Mesenchymal stem cell (in vitro differentiated cells and primary cell): ENCODE data around the gene DOC2B.
"Not testable (repeated sequence)": the region's sequence is repeated elsewhere in the genome, so short reads cannot be mapped to it uniquely, and the experiment has no call there.

Source experiments
- DNase-seq: peaks from one replicate; pipeline ENCODE4 v3.0.0-alpha.2; 2013
- H2AFZ ChIP-seq: one replicate; pipeline ENCODE4 v1.6.1; 2013; ENCODE audit warnings: low read depth, mild to moderate bottlenecking, control low read depth, inconsistent platforms, low read length, moderate library complexity
- H2AK5ac ChIP-seq: 2 replicates; pipeline ENCODE4 v1.6.1; 2013; ENCODE audit warnings: low read length, moderate library complexity, mild to moderate bottlenecking, inconsistent platforms; ENCODE audit not compliant: severe bottlenecking
- H2BK120ac ChIP-seq: one replicate; pipeline ENCODE4 v1.6.1; 2013; ENCODE audit warnings: low read depth, mild to moderate bottlenecking, inconsistent platforms, low read length, moderate library complexity
- H2BK12ac ChIP-seq, 2 experiments: one replicate each; pipeline ENCODE4 v1.6.1; 2013; ENCODE audit warnings: inconsistent platforms in 2 of 2, low read length in 2 of 2, mild to moderate bottlenecking in 2 of 2, moderate library complexity in 2 of 2, control low read depth in 1 of 2
- H2BK15ac ChIP-seq: one replicate; pipeline ENCODE4 v1.6.1; 2013; ENCODE audit warnings: mild to moderate bottlenecking, low read depth, inconsistent platforms; ENCODE audit not compliant: poor library complexity, severe bottlenecking
- H2BK5ac ChIP-seq: 2 replicates; pipeline ENCODE4 v1.6.1; 2013; ENCODE audit warnings: low read depth, mild to moderate bottlenecking, low read length, control low read depth, inconsistent platforms; ENCODE audit not compliant: poor library complexity, severe bottlenecking
- H3K14ac ChIP-seq, 2 experiments: one replicate each; pipeline ENCODE4 v1.6.1; 2013; ENCODE audit warnings: inconsistent platforms in 2 of 2, low read length in 2 of 2, control low read depth in 1 of 2, mild to moderate bottlenecking in 1 of 2, moderate library complexity in 1 of 2
- H3K18ac ChIP-seq, 2 experiments: one replicate each; pipeline ENCODE4 v1.6.1; 2013; ENCODE audit warnings: inconsistent platforms in 2 of 2, low read length in 2 of 2, control low read depth in 1 of 2, low read depth in 1 of 2, mild to moderate bottlenecking in 1 of 2
- H3K23ac ChIP-seq, 2 experiments: one replicate each; pipeline ENCODE4 v1.6.1; 2013; ENCODE audit warnings: inconsistent platforms in 2 of 2, low read length in 2 of 2, mild to moderate bottlenecking in 2 of 2, moderate library complexity in 2 of 2, control low read depth in 1 of 2
- H3K27ac ChIP-seq: 2 replicates; pipeline ENCODE4 v1.5.1; 2013; ENCODE audit warnings: mild to moderate bottlenecking, moderate library complexity, low read length, control low read depth, inconsistent platforms; ENCODE audit not compliant: poor library complexity, severe bottlenecking
- H3K27me3 ChIP-seq, 2 experiments: 2 replicates each; pipeline versions ENCODE4 v1.6.1 to v1.7.0; 2013; ENCODE audit warnings: low read length in 2 of 2, mild to moderate bottlenecking in 2 of 2, moderate library complexity in 2 of 2, control low read depth in 1 of 2, inconsistent platforms in 1 of 2; ENCODE audit not compliant: control insufficient read depth in 1 of 2, insufficient read depth in 1 of 2
- H3K36me3 ChIP-seq, 2 experiments: 2 replicates each; pipeline versions ENCODE4 v1.6.1 to v1.7.0; 2013; ENCODE audit warnings: low read length in 2 of 2, control low read depth in 1 of 2, inconsistent platforms in 1 of 2, low read depth in 1 of 2, mild to moderate bottlenecking in 1 of 2; ENCODE audit not compliant: insufficient read depth in 2 of 2, control insufficient read depth in 1 of 2
- H3K4ac ChIP-seq, 2 experiments: one replicate each; pipeline ENCODE4 v1.6.1; 2013; ENCODE audit warnings: inconsistent platforms in 2 of 2, low read length in 2 of 2, mild to moderate bottlenecking in 2 of 2, moderate library complexity in 2 of 2, control low read depth in 1 of 2, low read depth in 1 of 2
- H3K4me1 ChIP-seq: 2 replicates; pipeline ENCODE4 v1.6.1; 2013; ENCODE audit warnings: low read depth, low read length, control low read depth; ENCODE audit not compliant: control insufficient read depth, insufficient read depth
- H3K4me2 ChIP-seq: 2 replicates; pipeline ENCODE4 v1.6.1; 2013; ENCODE audit warnings: low read length, mild to moderate bottlenecking, inconsistent platforms; ENCODE audit not compliant: poor library complexity, severe bottlenecking
- H3K4me3 ChIP-seq, 2 experiments: 2 replicates each; pipeline versions ENCODE4 v1.5.1 to v1.7.0; 2013; ENCODE audit warnings: low read length in 2 of 2, mild to moderate bottlenecking in 2 of 2, control low read depth in 1 of 2, low read depth in 1 of 2; ENCODE audit not compliant: insufficient read depth in 1 of 2
- H3K79me1 ChIP-seq: replicated peaks from 2 replicates; pipeline ENCODE4 v1.6.1; 2013; ENCODE audit warnings: mild to moderate bottlenecking, control low read depth, low read length, inconsistent platforms; ENCODE audit not compliant: poor library complexity, severe bottlenecking
- H3K9ac ChIP-seq: 2 replicates; pipeline ENCODE4 v1.7.0; 2013; ENCODE audit warnings: mild to moderate bottlenecking, low read length, moderate library complexity
- H3K9me3 ChIP-seq: 2 replicates; pipeline ENCODE4 v1.7.0; 2013; ENCODE audit warnings: mild to moderate bottlenecking, low read length; ENCODE audit not compliant: control insufficient read depth
- H4K8ac ChIP-seq: one replicate; pipeline ENCODE4 v1.6.1; 2013; ENCODE audit warnings: inconsistent platforms, mild to moderate bottlenecking, low read length, moderate library complexity
- H4K91ac ChIP-seq: one replicate; pipeline ENCODE4 v1.6.1; 2013; ENCODE audit warnings: mild to moderate bottlenecking, low read length, inconsistent platforms
- WGBS: methylation state at CpG from one replicate; pipeline ENCODE4 v1.1.7; 2013; ENCODE audit warnings: mixed read lengths; 5-methylcytosine and 5-hydroxymethylcytosine counted together

Gene DOC2B

DNA sequence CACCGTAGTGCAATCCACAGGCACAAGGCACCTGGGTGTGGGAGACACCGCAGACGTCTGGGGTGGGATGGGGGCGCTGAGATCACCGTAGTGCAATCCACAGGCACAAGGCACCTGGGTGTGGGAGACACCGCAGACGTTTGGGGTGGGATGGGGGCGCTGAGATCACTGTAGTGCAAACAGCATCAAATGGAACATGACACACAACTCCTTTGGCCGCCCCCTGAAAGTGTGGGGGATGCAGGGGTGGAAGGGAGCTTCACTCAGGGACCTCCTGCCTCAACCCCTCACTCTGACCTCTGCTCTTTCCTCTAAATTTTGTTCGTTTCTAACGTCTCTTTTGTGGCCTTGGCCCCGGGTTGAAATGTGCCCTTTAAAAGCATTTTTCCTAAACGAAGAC, 20.3 kb upstream of the DOC2B start:
- peaks cover 13% of the 10 kb centered on the region for H3K4me1 ChIP-seq
- not testable (repeated sequence) for H3K79me1 ChIP-seq, H2BK5ac ChIP-seq, H3K4ac ChIP-seq, H3K18ac ChIP-seq, H3K4me3 ChIP-seq, DNase-seq, H3K4me2 ChIP-seq, H3K9me3 ChIP-seq, H3K9ac ChIP-seq, H2BK120ac ChIP-seq, H3K14ac ChIP-seq, H4K91ac ChIP-seq, H2BK12ac ChIP-seq, H2AFZ ChIP-seq, H3K36me3 ChIP-seq, H3K23ac ChIP-seq, H2AK5ac ChIP-seq, H3K27ac ChIP-seq, H2BK15ac ChIP-seq, H4K8ac ChIP-seq
- WGBS, result 81% methylated on average over 7 of the region's 13 CpGs
- peaks cover 5 to 75% of the 10 kb centered on the region in 2 experiments for H3K27me3 ChIP-seq

DNA sequence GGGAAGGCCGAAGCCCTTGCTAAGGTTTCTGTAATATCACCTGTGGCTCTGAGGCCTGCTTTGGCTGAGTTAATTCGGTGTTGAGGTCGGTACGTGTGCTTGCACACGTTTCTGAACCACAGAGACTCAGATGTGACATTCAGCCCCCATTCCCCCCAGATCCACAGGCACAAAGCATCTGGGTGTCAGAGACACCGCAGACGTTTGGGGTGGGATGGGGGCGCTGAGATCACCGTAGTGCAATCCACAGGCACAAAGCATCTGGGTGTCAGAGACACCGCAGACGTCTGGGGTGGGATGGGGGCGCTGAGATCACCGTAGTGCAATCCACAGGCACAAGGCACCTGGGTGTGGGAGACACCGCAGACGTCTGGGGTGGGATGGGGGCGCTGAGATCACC, 19.8 kb upstream of the DOC2B start:
- H2BK5ac ChIP-seq, H3K36me3 ChIP-seq, DNase-seq, H3K27ac ChIP-seq, H3K9me3 ChIP-seq, H3K4me2 ChIP-seq, H2AFZ ChIP-seq, H3K9ac ChIP-seq, H4K8ac ChIP-seq, H2AK5ac ChIP-seq, H2BK120ac ChIP-seq, H3K4ac ChIP-seq, H4K91ac ChIP-seq, H3K4me3 ChIP-seq, H3K23ac ChIP-seq, H2BK15ac ChIP-seq, H3K18ac ChIP-seq, H3K14ac ChIP-seq, H3K79me1 ChIP-seq, H2BK12ac ChIP-seq: not testable (repeated sequence)
- 85% methylated on average over 9 of the region's 16 CpGs for whole genome bisulfite sequencing
- Histone ChIP-seq H3K4me1 (peaks cover 13% of the 10 kb centered on the region), H3K27me3 (peaks cover 9 to 80% of the 10 kb centered on the region in 2 experiments)

DNA sequence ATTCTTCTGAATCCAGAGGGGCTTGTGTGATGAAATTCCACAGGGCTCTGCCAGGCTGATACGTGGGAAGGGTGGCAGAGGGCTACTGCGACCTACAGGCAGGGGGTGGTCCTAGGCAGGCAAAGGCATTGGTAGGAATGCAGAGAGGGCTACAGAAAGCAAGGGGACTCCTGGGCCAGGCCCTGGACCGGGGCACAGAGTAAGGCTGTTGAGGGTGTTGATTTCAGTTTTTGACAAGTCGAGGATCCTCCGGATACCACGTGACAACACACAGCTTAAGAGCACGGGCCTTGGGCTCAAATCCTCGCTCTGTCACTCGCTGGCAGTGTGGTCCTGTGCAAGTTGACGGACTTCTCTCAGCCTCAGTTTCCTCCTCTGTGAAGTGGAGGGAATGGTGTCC, 19.1 kb upstream of the DOC2B start:
- 79% methylated on average over 10 of the region's 10 CpGs for WGBS
- no peak overlapping the region for H3K9ac ChIP-seq
- H3K14ac ChIP-seq, result peak overlapping the region in 1 of 2 experiments; percentile 8
- no peak overlapping the region for H2AFZ ChIP-seq
- no peak overlapping the region for H2BK120ac ChIP-seq
- no peaks in the 10 kb centered on the region for H3K36me3 ChIP-seq
- H3K18ac ChIP-seq, result no peak overlapping the region
- no peak overlapping the region for H3K27ac ChIP-seq
- no peak overlapping the region for H3K4me2 ChIP-seq
- H3K4me1 ChIP-seq, result peaks cover 13% of the 10 kb centered on the region
- H3K4ac ChIP-seq, result no peak overlapping the region
- no peaks in the 10 kb centered on the region for H3K9me3 ChIP-seq
- H2BK12ac ChIP-seq, result no peak overlapping the region
- H3K79me1 ChIP-seq, result no peaks in the 10 kb centered on the region
- H3K23ac ChIP-seq, result no peak overlapping the region
- H3K4me3 ChIP-seq, result no peak overlapping the region
- H4K8ac ChIP-seq, result no peak overlapping the region
- no peak overlapping the region for H2BK5ac ChIP-seq
- no peak overlapping the region for H2AK5ac ChIP-seq
- no peak overlapping the region for H2BK15ac ChIP-seq
- peaks cover 11 to 79% of the 10 kb centered on the region in 2 experiments for H3K27me3 ChIP-seq
- DNase-seq, result no peak
- no peak overlapping the region for H4K91ac ChIP-seq

DNA sequence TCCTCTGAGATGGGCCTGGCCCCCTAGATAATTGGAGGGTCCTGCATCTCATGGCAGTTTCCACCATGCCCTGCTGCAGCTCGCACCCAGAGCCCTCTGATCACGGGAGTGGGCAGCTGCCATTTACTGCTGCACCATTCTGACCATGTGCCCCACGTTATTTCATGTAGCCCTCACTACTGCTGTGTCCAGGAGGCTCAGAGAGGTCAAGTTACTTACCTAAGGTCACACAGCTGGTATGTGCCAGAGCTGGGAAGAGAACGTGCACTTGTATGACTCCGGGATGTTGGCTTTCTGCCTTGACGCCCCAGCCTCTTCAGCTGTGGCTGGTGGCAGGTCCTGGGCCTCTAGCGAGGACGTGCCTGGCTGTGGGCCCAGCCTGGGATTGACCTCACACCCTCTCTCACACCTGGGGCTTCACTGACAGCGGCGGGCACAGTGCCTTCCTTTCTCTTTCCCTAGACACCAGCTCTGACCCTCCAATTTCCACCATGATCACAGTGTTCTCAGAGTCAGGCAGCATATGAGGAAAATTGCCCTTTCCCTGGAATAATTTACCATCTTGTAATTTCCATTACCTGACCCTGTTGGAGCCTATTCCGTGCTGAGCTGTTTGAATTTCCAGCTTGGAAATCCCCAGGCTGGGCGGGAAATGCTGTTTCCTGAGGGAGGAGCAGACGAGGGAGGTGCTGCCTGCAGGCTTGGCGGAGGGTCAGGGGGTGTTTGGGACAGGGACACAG, 18.5 kb upstream of the DOC2B start:
- peaks cover 11 to 80% of the 10 kb centered on the region in 2 experiments for H3K27me3 ChIP-seq
- 54% methylated on average over 14 of the region's 14 CpGs for WGBS
- H3K36me3 ChIP-seq, result no peaks in the 10 kb centered on the region
- H4K91ac ChIP-seq, result no peak overlapping the region
- no peak overlapping the region for H2BK15ac ChIP-seq
- no peak overlapping the region for H2AK5ac ChIP-seq
- H2BK120ac ChIP-seq, result no peak overlapping the region
- H3K79me1 ChIP-seq, result no peaks in the 10 kb centered on the region
- no peak overlapping the region for H3K23ac ChIP-seq
- H3K14ac ChIP-seq, result peak overlapping the region in 1 of 2 experiments; percentile 55
- H3K9ac ChIP-seq, result no peak overlapping the region
- H3K4ac ChIP-seq, result no peak overlapping the region
- no peaks in the 10 kb centered on the region for H3K9me3 ChIP-seq
- DNase-seq, result no peak
- no peak overlapping the region for H3K18ac ChIP-seq
- no peak overlapping the region for H4K8ac ChIP-seq
- H3K4me3 ChIP-seq, result no peak overlapping the region
- H2AFZ ChIP-seq, result no peak overlapping the region
- H2BK5ac ChIP-seq, result no peak overlapping the region
- H2BK12ac ChIP-seq, result no peak overlapping the region
- H3K27ac ChIP-seq, result no peak overlapping the region
- H3K4me1 ChIP-seq, result peaks cover 13% of the 10 kb centered on the region
- H3K4me2 ChIP-seq, result no peak overlapping the region
